Measurements from ENCODE around the gene PCBD2.
"Not testable (repeated sequence)": the region's sequence is repeated elsewhere in the genome, so short reads cannot be mapped to it uniquely, and the experiment has no call there.

The PCBD2 gene

GRCh38 chr5:134904610-134905245 lies at the start of gene PCBD2:
TSS of gene PCBD2 (plus strand) at chr5:134905131. CDS start at chr5:134905140, 9 bp downstream.
- DNase-seq: peak; percentile 81 to 88

- not testable (repeated sequence) for DNase-seq
Measured at GRCh38 chr5:134856465-134856864, 48.5 kb upstream of the PCBD2 start.

- DNase-seq: no peak
Measured at GRCh38 chr5:134857401-134857800, 47.5 kb upstream of the PCBD2 start.

GRCh38 chr5:134864707-134865106 lies 40.2 kb upstream of the PCBD2 start:
- DNase-seq: no peak

GRCh38 chr5:134873494-134873893 lies 31.4 kb upstream of the PCBD2 start:
- DNase-seq: no peak

GRCh38 chr5:134873987-134874830 lies 30.7 kb upstream of the PCBD2 start, which contains the start of gene TXNDC15:
TSS of gene TXNDC15 (plus strand) at chr5:134874371. CDS start at chr5:134874428, 57 bp downstream.
- peak; percentile 70 to 77 for DNase-seq

GRCh38 chr5:134874831-134875655 lies 29.9 kb upstream of the PCBD2 start:
- peak; percentile 32 to 41 for DNase-seq

- DNase-seq: no peak
Measured at GRCh38 chr5:134877159-134877558, 27.8 kb upstream of the PCBD2 start.

GRCh38 chr5:134878403-134878802 lies 26.5 kb upstream of the PCBD2 start:
- no peak for DNase-seq

GRCh38 chr5:134879456-134879855 lies 25.5 kb upstream of the PCBD2 start:
- no peak for DNase-seq

GRCh38 chr5:134880937-134881336 lies 24.0 kb upstream of the PCBD2 start:
- DNase-seq: not testable (repeated sequence)

- not testable (repeated sequence) for DNase-seq
Measured at GRCh38 chr5:134881711-134882110, 23.2 kb upstream of the PCBD2 start.

GRCh38 chr5:134887593-134888159 lies 17.3 kb upstream of the PCBD2 start:
- no peak for DNase-seq

GRCh38 chr5:134889335-134889734 lies 15.6 kb upstream of the PCBD2 start:
- no peak for DNase-seq

- no peak for DNase-seq
Measured at GRCh38 chr5:134891473-134891872, 13.5 kb upstream of the PCBD2 start.

GRCh38 chr5:134892282-134892681 lies 12.6 kb upstream of the PCBD2 start:
- no peak for DNase-seq

- DNase-seq: no peak
Measured at GRCh38 chr5:134892926-134893325, 12.0 kb upstream of the PCBD2 start.

- no peak for DNase-seq
Measured at GRCh38 chr5:134893748-134894505, 11.0 kb upstream of the PCBD2 start.

GRCh38 chr5:134902071-134902801 lies 2.7 kb upstream of the PCBD2 start:
- peak; percentile 40 to 67 for DNase-seq

- peak; percentile 65 to 77 for DNase-seq
Measured at GRCh38 chr5:134905246-134905996, 490 bp downstream of the PCBD2 start.

- no peak for DNase-seq
Measured at GRCh38 chr5:134906811-134907210, 1.9 kb downstream of the PCBD2 start.
